Kasumi-1 (cell line): ENCODE measurements around the gene PPP2R2B.

Experiments used
- DNase-seq, 2 experiments: peaks; one replicate each; lab custom pipeline; 2025; lab: John Stamatoyannopoulos, UW

PPP2R2B gene

DNA sequence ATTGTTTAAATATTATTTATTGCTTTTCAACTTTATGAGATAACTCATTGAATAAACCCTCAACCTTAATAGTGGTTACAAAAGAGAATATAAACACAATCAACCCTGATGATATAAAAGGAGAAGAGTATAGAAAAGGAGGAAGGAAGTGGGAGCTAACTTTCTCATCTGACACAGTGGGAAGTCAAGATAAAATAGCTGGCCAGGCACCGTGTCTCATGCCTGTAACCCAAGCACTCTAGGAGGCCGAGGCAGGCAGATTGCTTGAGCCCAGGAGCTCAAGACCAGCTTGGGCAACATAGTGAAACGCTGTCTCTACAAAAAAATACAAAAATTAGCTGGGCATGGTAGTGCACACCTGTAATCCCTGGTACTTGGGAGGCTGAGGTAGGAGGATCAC lies 93.5 kb downstream of the PPP2R2B start:
- peak; percentile 68 to 70 for DNase-seq

DNA sequence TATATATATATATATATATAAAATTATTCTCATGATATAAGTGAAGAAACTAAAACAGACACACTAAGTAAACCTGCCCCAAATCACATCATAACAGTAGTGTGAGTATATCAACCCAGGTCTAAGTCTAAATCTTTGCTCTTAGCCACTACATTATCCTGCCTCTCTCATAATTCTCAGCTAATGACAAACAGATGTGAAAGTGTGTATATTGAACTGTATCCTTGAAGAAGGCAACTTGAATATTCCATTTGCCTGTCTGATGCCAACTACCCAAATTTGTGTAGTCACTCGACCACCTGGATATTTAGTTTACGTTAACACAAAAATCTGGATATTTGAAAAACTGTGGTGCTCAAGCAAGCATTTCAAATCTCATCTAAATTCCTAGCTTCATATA lies 97.4 kb downstream of the PPP2R2B start:
- DNase-seq: no peak

DNA sequence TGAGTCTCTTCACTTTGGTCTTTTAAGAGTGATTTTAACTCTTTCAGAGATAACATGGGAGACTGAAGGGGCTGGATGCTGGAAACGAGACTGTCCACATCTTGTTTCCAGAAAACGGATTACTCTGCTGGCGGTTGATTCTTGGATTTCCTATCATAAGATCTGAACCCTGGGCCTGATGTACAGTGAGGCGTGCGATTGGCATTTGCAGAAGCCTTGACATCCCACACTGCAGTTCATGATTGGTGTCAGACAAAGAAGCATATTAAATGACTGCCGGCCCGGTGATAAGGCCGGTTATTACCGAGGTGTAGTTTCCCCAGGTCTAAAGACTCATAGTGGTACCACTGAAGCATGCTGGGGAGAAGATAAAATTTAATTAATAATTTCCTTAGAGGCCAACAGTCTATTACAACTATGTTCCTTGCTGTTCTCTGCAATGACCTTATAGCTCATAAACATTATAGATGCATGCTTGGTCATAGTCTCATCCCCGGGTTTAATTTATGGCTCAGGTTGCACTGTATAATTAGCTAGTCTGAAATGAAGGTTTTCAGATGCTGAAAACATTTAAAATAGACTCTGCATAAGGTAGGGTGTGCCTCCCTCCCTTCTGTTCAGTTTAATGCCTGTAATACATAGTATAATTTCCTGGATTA lies 99.2 kb downstream of the PPP2R2B start:
- no peak for DNase-seq

DNA sequence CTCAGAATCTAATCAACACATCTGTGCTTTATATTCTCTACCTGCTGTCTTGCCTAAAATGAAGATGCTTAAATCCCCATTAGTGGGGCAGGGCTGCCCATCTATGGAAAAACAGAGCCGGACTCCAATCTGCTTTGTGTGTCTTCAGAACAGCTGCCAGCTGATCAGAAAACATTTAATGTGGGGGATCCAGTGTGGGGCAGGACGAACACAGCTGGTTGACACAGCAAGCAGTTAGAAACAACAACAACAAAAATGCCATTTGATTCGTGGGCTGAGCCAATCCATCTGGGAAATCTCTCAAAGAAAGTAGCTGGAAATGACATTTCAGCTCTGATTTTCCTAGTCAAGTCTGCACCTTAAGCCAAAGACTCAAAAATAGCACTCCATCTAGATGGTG lies 99.8 kb downstream of the PPP2R2B start:
- DNase-seq: no peak

DNA sequence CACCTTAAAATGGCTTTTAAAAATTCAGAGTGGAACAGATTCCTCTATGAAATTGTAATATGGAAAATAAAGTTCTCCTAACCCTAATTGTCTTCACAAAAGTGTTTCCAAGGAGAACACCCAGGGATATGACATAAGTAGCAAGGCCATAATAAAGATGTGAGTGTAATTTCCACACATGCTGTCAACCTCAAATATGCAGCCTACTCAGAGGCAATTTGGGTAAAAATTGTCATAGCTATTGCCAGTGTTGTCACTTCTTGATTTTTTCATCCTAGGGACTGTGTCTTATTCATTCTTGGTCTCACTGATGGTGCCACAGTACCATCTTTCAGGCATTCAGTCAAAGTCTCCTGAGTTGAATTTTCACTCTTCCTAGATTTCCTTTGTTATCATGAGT lies 100.3 kb downstream of the PPP2R2B start:
- DNase-seq: no peak

DNA sequence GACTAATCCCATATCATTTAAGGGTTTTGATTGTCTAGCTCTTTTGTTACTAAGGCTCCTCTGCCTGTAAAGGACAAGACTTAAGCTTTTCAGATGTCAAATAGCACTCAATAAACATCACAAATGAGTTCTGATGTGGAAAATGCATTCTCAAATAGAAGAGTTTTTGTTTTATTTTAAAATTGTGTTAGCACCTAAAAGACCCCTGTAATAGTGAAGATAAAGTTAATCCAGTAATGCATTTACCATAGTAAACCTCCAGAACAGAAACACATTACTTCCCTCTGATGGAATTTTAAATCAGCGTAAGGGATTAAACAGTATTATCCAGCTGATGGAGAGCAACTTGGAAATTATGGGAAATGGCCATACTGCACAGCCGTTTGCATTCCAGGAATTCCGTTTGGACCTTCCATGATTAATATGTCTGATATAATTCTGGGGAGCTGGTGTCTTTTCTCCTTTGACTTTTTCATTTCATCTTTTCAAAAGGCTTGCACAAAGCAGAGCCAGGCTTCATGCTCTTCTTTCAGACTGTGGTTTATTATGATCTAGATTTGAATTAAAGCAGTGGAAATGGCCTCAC lies 105.6 kb downstream of the PPP2R2B start:
- DNase-seq: no peak

DNA sequence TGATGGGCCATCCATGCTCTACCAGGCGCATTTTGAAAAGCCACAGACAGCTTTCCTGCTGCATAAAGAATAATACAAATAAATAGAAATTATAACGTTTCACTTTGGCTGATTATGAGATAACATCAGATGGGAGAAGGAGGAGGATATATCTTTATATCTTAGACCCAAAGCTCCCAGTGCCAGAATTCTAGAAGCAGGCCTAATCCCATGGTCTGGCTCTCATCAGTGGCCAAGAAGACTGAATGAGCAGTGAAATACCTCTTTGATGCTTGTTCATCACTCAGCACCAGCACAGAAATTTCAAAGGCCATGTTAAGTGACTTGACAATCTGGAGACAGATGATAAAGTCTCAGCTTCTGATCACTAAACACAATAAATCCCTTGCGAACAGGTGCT lies 107.6 kb downstream of the PPP2R2B start:
- no peak for DNase-seq

DNA sequence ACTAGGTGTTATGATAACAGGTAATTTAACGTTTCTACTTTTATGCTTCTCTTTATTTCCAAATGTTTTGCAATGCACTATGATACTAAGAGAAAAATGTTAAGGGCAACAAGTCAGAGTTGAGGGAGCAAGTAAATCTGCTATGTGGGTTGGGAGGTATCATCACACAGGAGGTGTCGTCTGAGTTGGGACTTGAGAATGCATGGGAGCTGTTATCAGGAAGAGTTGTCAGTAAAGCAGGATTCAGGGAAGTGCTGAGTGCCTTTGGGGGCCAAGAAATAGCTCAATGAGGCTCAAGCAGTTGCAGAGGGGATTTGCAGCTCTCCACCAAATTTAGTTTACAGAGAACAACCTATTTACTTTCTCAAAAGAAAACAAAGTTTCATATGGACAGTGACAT lies 108.0 kb downstream of the PPP2R2B start:
- no peak for DNase-seq

DNA sequence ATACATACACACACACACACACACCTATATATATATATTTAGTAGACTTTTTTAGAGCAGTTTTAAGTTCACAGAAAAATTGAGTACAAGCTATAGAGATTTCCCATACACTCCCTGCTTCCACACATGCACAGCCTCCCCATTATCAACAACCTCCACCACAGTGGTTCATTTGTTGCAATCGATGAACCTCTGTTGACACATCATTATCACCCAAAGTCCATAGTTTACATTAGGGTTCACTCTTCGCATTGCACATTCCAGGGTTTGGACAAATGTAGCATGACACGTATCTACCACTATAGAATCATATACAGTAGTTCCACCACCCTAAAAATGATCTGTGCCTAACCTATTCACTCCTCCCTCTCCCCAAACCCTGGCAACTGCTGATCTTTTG lies 111.0 kb downstream of the PPP2R2B start:
- no peak for DNase-seq

DNA sequence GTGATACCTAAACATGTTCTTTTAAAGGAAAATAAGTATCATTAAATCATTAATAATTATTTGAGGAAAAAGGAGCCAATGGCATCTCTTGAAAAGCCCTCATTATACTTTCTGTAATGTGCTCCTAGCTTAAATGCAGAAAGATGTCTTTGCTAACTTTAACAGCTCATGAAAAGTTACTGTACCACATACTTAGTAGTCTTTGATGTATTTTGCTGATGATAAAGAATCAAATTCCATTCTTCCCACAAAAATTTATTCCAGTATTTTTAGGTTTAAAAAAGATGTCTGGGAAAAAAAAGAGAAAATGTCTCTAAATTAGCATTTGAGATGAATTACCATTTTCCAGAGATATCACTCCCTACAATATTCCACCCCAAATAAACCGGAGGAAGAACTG lies 112.5 kb downstream of the PPP2R2B start:
- no peak for DNase-seq

DNA sequence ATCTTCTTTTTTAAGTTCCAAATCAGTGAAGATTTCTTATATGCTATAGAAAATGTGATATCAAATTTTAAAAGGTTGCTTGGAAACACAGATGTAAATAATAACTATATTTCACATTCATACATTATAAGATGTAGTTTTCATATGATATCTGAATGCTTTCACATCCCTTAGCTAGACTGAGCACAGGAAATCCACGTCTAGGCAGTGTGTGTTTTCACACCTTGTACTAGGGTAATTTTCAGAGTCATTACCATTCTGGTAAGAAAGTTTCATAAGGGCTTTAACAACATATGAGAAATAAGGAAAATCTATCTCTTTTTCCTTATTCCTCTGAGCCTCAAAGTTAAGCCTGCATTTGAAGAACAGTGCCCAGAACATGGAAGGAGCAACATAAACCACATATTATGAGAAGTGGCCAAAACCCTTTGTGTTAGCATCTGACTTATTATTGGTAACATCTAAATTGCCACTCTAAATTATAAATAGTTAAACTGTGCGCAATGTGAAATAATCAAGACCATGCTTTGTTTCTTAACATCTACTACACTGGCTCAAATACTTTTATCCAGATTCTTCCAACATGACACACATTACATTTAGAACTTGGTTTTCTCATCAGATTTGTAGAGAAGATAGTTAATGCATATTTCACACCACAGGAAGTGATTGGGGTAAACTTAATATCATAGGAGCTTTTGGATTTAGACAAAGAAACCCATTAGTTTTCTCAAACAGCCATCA lies 113.3 kb downstream of the PPP2R2B start:
- no peak for DNase-seq

DNA sequence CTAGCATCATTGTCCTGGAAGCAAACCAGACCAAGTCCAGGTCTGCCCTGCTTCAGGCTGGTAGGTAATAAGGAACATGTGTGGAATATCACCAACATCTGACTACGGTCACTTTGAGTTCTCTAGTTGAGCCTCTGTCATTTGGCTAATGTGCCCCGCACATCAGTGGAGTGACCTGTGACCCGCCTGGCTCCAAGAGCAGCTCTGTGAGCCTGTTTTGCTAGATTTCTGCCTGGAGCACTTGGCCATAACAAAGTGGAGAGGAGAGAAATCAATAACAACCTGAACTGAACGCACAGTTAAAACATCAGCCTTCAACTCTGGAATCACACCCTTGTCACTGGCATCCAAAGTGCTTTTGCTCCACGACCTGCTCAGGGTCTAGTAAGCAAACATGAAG lies 115.7 kb downstream of the PPP2R2B start:
- DNase-seq: no peak

DNA sequence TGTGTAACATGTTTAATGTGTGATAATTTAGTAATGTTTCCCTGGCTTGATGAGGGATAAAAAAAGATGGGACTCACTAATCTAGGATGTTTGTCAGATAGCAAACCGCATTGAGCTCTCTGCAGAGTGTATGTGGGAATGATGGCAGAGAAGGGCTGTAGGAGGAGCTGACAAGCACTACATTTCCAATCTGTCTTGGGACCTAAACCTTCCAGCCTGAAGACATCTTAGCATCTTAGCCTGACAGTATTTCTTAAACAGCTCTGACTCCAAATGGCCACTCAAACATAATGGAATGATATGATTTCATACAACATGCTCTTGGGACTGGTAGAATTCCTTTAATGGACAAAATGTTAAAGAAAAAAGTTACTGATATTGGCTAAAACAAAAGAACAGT lies 116.7 kb downstream of the PPP2R2B start:
- no peak for DNase-seq

DNA sequence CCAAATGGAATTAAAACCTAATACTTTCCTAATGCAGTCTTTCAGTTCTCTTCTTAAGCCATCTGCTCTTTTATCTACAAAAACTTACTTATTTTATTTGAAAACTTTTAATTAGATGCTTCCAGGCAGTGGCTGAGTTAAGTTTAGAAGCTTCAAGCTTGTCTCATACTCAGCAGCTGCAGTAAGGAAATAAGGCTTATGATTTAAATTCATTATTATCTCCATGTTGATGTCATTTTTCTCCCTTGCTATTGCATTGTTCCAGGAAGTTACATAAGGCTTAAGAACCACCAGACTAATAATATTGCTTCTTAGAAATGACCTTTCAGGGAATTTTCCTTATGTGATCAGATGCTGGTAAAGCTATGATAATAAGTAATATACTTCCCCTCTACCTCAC lies 119.6 kb downstream of the PPP2R2B start:
- DNase-seq: no peak

DNA sequence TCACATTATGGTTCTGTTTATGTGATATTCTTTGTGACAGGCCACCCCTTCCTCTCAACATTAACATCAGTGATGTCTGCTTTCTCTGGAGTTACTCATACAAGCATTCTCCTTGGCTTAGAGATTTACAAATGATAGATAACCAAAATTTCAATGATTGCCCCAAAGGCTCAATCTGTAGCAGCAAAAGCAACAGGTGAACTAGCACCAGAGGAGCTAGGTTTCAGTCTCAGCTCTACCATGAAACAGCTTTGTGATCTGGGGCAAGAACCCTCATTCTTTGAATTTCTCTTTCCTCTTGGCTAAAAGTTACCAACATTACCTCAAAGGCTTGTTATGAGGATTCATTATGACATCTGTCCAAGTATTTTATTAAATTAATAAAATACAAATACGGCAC lies 120.5 kb downstream of the PPP2R2B start:
- DNase-seq: no peak

DNA sequence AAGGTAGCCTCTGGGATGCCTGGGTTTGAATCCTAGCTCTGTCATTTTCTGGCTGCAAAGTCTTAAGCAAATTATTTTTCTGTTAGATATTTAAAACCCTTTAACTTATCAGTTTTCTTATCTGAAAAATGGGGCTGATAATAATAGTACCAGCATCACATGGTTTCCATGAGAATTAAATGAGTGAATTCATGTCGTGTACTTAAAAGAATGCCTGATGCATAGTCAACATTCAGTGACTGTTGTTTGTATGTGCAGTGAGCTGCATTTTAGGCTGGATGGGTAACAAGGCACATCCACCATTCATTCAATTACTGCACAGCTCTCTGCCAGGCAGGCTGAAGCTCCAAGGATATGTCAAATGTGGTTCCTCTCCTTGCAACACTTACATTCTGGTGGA lies 122.0 kb downstream of the PPP2R2B start:
- DNase-seq: no peak

DNA sequence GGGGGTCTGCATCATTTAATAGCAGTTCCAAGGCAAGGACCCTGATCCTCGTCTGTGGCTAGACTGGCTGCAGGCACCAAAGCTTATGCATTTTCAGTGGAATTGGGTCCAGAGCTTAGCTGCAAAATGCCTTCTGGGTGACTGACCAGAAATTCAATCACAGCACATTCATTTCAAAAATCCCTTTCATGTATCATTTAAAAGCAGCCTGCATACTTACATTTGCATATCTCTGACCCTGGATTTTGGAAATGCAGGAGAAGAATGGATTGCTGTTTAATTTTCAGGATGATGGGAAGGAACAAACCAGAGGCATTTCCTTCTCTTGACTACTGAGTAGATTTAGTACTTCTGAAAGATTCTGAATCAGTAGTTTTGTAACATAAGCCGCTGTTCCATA lies 122.8 kb downstream of the PPP2R2B start:
- no peak for DNase-seq

DNA sequence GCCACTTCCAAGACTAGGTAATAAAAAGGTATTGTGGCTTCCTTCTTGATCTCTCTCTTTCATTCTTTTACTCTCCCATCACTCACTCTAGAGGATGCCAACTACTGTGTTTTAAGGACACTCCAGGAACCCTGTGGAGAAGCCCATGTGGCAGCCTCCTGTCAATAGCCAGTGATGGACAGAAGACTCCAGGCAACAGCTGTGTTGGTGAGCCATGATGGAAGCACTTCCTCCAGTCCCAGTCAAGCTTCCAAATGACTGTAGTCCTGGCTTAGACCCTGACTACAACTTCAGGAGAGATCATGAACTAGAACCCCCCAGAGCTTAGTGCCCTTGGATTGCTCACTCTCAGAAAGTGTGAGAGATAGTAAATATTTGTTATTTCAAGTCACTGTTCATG lies 123.9 kb downstream of the PPP2R2B start:
- no peak for DNase-seq

DNA sequence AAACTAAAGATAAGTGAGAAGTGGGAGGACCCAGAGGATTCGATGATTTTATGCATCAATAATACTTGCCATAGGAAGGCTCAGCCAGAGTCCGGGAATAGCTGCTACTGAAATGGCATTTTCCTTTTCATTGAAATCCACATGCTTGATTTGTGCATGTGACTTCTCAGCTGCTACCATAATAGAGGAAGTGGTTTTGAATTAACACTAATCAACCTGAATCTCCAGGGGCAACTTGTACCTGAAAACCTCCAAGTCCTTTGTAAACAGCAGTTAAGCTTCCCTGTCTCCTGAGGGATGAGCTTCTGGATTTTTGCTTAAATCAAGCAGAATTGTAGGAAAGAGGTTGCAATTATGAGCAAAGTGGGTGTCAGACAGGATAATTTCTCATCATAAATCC lies 124.9 kb downstream of the PPP2R2B start:
- DNase-seq: no peak

DNA sequence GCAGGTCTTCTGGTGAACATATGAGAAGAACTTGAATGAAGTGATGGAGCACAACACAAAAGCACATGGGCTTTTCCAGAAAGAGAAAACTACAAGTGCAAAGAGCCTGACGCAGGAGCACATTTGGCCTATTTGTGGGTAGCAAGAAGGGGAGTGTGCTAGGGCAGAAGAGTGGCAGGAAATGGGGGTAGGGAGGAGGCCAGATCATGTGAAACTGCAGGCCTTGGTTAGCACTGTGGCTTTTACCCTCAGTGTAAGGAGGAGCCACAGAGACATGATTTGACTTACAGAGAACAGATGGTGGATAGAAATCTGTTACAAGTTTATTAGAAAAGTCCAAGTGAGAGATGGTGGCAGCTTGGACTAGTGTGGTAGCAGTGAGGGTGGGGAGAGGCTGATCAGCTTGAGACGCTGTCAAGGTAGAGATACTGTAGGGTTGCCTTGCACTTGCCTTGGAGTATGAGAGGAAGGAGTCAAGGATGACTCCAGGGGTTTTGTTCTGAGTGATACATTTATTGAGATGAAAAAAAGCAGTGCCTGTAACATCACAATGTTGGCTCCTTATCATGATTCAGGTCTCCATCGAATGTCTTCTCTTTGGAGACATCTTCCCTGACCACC lies 126.7 kb downstream of the PPP2R2B start:
- DNase-seq: peak; percentile 20 to 46

DNA sequence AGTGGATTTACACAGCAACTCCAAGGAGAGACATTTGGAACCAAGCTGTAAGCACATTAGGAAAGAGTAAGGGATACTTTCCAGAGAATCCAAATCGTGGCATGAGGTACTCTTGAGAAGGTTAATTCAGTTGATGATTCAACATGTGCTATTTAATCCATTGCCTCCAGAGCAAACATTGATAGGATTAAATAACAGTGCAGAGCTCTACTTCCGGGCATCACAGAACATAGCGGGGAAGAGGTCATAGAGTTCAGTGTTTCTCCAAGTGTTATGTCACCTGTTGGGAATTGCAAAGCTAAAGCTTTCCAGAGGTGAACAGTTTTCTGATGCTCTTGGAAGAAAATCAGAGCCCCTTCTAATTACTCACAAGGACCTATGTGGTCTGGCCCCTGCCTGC lies 127.5 kb downstream of the PPP2R2B start:
- DNase-seq: no peak

DNA sequence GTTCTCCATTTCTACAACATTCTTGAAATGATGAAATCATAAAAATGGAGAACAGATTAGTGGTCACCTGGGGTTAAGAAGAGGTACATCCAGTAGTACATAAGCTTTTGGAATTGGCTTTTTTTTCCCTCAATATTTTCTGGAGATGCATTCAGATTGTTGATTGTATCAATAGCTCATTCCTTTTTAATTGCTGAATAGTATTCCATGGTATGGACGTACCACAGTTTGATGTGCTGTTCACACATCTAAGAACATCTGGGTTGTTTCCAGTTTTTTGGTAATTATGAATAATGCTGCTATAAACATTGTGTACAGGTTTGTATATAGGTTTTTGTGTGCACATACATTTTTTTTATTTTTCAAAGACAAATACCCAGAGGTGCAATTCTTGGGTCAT lies 130.0 kb downstream of the PPP2R2B start:
- no peak for DNase-seq

DNA sequence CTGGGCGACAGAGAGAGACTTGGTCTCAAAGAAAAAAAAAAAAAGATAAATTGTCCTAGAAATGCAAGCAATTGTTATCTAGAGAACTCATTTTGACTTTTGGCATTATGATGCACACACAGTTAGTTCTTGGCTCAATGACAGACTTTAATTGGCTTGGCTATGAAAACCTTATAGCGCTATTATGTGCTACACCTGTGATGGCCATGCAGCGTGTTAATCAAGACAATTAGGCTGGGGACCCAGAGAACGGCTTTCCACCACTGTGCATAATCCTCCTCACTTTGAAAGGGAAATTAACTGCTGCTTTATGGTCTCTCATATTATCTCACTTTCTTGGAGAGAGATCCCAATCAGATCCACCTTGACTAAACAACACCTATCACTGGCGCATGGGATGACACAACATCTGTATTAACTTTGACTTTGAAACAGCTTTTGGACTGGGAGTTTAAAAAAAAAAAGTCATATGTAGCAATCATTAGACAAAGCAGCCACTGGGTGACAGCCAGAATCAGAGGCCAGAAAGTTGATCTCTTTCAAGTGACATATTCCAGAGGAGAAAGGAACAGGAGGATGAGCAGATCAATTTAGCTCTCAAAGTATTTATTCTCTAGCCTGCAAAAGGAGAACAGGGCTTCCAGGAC lies 132.5 kb downstream of the PPP2R2B start:
- DNase-seq: no peak
